ENCODE data around the gene TSPAN18.

The TSPAN18 gene

GRCh38 chr11:44726283-44727113, at the start of gene TSPAN18:
Gene TSPAN18 (plus strand): TSS chr11:44726962. CDS start chr11:44906417, 179,455 bp downstream.
- DNase-seq, result no peak

- DNase-seq, result no peak
Measured at GRCh38 chr11:44680982-44681597, 45.7 kb upstream of the TSPAN18 start.

GRCh38 chr11:44681698-44682097, 45.1 kb upstream of the TSPAN18 start:
- no peak for DNase-seq

- no peak for DNase-seq
Measured at GRCh38 chr11:44684859-44685281, 41.9 kb upstream of the TSPAN18 start.

- no peak for DNase-seq
Measured at GRCh38 chr11:44687388-44687787, 39.4 kb upstream of the TSPAN18 start.

- no peak for DNase-seq
Measured at GRCh38 chr11:44689265-44689664, 37.5 kb upstream of the TSPAN18 start.

GRCh38 chr11:44690651-44691050, 36.1 kb upstream of the TSPAN18 start:
- DNase-seq, result no peak

- DNase-seq, result no peak
Measured at GRCh38 chr11:44692460-44692859, 34.3 kb upstream of the TSPAN18 start.

- no peak for DNase-seq
Measured at GRCh38 chr11:44693654-44694119, 33.1 kb upstream of the TSPAN18 start.

- no peak for DNase-seq
Measured at GRCh38 chr11:44694443-44694842, 32.3 kb upstream of the TSPAN18 start.

GRCh38 chr11:44695169-44695833, 31.5 kb upstream of the TSPAN18 start:
- DNase-seq, result no peak

GRCh38 chr11:44698252-44698912, 28.4 kb upstream of the TSPAN18 start:
- no peak for DNase-seq

GRCh38 chr11:44699497-44700408, 27.0 kb upstream of the TSPAN18 start:
- no peak for DNase-seq

GRCh38 chr11:44701276-44701675, 25.5 kb upstream of the TSPAN18 start:
- no peak for DNase-seq

GRCh38 chr11:44702889-44703288, 23.9 kb upstream of the TSPAN18 start:
- no peak for DNase-seq

- DNase-seq, result no peak
Measured at GRCh38 chr11:44707094-44707493, 19.7 kb upstream of the TSPAN18 start.

GRCh38 chr11:44708009-44708408, 18.8 kb upstream of the TSPAN18 start:
- DNase-seq, result no peak

GRCh38 chr11:44708523-44709280, 18.1 kb upstream of the TSPAN18 start:
- DNase-seq, result no peak

GRCh38 chr11:44709281-44709562, 17.5 kb upstream of the TSPAN18 start:
- no peak for DNase-seq

GRCh38 chr11:44709966-44710365, 16.8 kb upstream of the TSPAN18 start:
- no peak for DNase-seq

- DNase-seq, result no peak
Measured at GRCh38 chr11:44711113-44711786, 15.5 kb upstream of the TSPAN18 start.

All from NCI-H2081 (cell line).